Measurements from ENCODE around the gene ARHGAP26.

ARHGAP26 gene

DNA sequence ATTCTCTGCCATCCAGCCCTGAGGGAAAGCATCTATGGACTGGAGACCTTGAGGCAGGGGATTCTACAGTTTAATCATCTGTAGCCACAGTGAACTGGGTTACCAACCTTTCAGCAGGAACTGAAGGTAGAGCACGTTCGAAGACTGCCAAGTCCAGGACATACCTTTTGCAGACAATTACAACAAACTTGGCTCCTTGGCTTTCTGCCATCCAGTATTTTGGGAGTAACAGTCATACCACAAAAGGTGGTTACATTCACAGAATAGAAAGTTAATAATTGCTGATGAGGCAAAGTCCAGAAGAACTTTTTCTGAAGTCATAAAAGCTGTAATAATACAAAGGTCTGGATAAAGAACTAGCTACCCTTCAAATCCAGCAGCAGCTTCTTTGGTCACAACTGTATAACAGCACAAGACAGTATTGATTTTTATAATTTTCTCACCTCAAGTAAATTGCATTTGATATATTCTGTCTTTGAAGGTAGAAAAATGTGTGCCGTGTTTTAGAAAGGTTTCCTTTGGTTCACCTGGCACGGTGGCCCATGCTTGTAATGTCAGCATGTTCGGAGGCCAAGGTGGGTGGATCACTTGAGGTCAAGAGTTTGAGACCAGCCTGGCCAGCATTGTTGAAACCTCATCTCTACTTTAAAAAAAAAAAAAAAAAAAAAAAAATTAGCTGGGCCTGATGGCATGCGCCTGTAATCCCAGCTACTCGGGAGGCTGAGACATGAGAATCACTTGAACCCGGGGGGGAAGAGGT, 396.7 kb downstream of the ARHGAP26 start:
- DNase-seq (ENCODE audit: low spot score), result no peak

DNA sequence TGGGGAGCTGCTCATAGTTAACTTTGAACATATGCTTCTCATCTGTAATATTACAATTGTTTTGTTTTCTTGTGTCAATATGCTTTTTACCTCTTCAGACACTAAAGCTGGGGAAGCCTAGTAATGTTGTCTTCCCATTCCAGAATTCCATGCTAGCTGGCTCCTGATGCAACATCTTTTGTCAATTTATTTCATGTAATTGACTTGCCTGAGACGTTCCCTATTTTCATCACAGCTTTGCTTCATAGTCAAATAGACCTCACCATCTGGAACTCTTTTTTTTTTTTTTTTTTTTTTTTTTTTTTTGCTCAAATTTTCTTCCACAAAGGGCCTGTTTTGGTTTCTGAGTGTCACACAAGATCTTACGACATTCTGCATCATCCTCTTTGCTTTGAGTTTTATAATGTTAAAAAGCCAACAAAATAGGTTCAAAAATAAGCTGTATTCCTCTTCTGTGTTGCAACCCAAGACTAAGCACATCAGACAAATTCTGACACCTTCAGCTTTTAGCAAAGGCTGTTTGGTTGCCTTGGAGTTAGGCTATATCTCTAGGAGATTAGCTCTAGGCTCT, 398.1 kb downstream of the ARHGAP26 start:
- DNase-seq (ENCODE audit: low spot score), result no peak

DNA sequence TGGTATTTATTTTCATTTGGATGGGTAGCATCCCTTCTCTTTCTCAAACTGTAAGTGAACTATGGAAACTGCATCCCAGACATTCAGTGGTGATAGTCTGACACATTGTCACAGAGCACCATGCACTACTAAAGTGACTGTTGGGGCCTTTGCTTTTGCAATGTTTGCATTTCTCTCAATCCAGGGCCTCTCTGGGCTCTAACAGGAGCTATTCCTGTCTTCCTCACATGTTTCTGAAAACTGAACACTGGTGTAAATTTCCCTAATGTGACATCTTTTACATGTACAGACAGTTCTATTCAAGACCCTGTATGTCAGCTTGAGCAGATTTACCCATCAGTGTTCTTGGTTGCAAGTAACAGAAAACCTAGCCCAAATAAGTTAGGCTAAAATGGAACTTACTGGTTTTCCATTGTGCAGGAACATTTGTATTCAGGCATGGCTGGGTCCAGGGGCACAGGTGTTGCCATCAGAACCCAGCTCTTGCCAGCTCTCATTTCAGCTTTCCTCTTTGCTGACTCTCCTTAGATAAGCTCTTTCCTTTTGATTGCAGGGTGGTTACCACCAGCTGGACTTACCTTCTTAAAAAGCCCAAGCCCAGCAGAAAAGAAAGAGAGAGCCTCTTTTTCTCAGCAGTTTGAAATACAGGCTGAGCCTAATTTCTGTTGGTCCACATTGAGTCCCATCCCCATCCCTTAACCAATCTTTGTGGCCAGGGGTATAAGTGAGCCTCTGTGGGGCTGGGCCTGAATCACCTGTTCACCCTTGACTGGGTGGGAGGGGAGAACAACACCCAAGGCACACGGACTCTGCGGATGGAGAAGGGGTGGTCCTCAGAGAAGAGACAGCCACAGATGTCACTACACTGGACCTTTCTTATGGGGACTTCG, 399.0 kb downstream of the ARHGAP26 start:
- DNase-seq (ENCODE audit: low spot score), result no peak

DNA sequence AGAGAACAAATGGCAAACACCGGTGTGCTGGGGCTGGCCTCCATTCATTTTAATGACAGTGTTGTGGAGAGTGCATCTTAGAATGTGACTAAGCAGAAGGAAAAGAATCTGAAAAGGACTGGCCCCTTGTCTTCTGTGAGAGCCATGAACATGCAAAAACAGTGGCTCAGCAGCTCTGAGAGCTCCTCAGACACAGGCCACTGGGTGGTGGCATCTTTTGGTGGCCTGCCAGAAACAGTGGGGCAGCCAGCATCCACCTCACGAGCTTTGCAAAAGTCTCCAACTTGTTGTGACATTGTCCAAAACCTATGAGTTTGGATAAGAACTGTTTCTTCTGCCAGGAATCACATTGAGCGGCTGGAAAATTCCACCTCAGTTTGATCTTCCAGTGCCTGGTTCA, 399.9 kb downstream of the ARHGAP26 start:
- peak; percentile 20 for DNase-seq (ENCODE audit: low spot score)

DNA sequence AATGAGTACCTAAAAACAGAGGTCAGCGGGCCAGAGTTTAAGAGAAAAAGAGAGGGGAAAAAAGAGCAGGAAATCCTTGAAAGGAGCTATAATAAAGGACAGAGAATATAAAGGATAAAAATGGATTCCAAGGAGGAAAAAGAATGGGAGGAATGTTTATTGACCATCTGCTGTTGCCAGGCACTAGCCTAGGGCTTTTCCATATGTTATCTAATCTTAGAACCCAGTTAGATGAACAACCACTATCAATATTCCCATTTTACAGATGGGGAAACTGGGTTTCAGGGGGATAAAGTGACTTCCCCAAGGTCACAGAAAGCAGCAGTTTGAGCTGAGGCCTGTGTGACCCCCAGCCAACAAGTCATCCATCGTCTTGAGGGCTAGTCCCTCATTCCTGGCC, 400.8 kb downstream of the ARHGAP26 start:
- no peak for DNase-seq (ENCODE audit: low spot score)

DNA sequence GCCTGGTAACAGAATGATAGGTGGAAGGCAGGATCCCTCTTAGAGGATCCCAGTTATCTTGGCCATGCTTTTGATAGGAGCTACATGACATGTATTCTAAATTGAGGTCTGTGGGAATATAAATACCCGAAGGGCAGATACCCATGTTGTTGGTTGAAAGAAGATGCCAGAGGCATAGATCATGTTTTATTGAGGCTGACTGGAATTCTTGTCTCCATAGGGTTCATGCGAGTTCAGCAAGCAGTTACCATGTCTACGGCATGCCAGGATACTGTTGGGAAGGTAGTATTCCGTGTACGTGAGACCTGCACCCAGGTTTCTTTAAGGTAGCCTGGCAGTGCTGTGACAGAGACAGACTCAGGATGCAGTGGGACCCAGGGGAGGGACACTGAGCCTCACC, 402.6 kb downstream of the ARHGAP26 start:
- no peak for DNase-seq (ENCODE audit: low spot score)

DNA sequence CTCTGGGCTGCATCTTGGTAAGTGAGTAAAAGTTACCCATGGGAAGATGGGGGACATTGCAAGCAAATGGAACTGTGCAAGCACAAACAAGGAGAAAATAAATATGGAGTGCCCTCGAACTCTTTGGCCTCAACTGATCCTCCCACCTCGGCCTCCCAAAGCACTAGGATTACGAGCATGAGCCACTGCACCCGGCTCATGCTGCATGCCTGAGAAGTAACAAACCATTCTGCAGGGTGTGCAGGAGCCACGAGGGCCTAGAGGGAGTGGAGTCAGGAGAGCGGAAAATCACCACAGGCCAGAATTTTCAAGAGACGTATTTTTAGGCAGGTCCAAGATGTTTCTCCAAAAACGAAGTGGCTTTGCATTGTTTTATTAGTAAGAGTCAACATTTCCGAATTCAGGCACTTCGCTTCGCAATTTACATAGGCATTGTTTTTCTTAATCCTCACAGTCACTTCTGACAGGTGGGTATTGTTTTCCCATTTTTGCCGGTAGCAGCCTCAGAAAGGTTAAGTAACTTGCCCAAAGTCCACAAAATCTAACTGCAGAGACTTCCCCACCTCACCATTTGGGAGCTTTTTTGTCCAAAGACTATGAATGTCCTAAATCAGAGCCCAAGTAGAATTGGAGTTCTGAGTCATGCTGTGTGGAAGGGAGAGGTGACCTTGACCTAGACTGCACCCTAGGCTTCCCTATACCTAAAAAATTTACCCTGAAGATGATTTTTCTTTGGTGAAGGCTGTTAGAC, 403.1 kb downstream of the ARHGAP26 start:
- no peak for DNase-seq (ENCODE audit: low spot score)

DNA sequence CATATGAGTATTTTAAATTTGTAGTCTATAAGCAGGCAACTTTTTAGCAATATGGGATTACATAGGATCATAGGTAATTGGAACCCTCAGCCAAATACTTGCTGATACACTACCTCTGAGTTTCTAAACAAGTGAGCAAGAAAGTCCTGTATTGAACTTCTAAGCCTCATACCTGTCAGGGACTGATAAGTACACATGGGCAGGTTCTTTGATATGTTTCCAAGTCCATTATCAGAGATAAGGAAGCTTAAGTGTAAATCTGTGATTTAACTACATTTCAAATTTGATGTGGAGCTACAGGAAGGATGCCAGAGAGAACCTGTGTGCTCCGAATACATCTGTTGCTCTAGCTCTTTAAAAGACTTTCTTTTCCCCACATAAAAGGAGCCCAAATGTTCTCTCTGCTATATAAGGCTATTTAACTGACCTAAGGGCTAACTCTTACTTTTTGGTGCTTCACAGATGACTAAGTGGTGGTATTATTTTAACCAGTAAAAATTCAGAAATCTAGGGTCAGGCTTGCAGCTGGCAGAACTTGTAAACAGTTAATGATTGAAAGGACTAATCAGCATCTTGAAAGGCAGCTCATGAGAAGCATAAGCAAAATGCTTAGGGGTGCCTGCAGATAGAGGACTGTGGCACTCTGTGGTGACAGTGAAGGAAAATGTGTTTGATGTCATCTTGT, 404.7 kb downstream of the ARHGAP26 start:
- no peak for DNase-seq (ENCODE audit: low spot score)

DNA sequence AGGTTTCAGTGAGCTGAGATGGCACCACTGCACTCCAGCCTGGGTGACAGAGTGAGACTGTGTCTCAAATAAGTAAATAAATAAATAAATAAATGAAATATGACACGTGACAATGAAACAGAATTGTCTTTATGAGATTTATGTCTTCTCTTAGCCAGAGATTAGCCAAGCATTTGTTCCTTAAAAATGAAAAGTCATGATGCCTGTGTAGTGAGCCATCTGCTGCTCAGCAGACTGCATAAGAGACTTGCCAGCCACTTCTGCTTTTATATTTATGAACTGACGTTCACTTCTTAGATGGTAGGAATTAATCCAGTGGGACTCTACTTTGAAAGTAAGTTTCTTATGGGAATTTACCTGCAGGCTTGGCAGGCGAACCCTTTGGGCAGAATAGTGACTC, 405.9 kb downstream of the ARHGAP26 start:
- DNase-seq (ENCODE audit: low spot score), result peak; percentile 60

DNA sequence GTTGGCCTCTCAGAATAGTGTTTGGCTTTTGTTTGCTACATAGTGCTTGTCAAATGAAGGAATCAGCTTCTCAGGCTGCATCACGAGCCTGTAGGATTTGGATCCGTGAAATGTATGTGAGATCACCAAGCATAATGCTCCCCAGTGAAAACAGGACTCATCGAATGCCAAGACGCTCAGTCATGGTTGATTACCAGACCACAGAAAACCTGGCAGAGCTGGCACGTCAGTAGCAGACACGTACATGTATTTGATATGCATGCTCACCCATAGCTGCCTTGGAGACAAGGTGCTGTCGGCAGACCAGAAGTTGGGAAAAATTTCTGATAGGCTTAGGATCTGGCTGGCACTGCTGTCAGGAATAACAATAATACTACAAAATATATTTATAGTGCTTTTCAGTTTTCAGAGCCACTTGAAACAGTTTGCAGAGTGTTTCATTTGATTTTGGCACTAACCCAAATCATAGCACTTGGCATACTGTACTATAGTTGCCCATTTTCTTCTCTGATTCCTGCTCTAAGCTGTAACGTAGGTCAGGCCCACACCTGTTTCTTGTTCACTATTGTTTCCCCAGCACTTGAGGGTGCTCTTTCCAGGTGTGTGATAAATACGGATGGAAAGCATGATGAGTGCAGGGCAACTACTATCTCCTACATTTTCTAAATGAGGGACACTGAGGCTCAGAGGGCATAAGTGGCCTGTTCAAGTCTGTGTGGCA, 407.2 kb downstream of the ARHGAP26 start:
- DNase-seq (ENCODE audit: low spot score), result peak; percentile 75

DNA sequence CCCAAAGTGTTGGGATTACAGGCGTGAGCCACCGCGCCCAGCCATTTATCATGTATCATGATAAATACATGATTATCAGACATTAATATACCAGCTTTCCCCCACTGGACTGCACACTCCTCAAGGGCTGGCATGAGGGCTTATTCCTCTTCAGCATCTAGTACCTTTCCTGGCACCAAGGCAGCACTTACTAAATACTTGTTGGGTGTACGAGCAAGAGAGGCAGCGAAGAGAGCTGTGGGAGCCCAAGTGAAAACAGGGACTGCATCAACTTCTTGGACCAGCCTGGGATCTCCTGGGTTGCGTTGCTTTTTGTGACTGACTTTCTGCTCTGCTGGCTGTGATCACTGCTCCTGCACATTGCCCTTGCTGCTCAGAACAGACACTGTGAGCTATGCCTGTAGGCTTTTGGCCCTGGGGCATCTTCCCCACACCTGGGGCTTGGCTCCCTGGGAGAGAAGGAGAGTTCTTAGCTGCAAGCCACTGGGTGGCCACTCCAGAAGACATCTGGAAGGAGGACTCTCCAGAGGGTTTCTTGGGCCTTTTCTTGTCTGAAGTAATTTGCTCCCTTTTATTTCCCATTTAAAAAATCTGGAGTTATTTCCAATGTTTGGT, 409.1 kb downstream of the ARHGAP26 start:
- DNase-seq (ENCODE audit: low spot score), result no peak

DNA sequence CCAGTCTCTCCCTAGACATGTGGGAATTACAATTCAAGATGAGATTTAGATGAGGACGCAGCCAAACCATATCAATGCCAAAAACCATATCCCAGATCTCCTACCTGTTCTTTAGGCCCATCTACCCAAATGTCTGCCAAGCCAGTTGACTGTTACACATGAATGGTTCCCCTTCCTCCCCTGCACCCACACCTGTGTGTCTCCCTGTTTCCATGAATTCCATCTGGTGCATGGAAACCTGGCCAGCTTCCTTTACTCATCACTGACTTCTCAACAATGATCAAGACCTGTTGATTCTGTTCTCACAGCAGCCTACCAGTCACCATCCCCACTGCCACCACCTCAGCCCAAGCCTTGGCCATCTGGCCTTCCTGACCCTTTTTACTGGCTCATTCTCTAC, 410.6 kb downstream of the ARHGAP26 start:
- DNase-seq (ENCODE audit: low spot score), result peak; percentile 53

DNA sequence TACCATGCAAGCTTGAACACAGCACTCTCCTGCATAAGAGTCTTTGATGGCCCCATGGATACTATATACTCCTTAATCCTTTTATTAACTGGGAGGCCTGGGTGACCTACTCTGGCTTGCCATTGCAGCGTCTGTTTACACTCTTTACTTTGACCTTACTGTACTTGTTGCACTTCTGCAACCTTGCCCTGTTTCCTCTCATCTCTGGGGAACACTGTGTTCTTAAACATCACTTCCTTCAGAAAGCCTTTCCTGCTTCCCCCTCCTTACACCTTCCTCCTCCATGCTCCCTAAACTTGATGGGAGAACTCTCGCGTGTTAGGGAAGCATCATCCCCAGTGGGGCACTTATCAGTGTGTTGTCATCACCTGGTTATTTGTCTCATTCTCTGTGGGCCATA, 411.0 kb downstream of the ARHGAP26 start:
- no peak for DNase-seq (ENCODE audit: low spot score)

DNA sequence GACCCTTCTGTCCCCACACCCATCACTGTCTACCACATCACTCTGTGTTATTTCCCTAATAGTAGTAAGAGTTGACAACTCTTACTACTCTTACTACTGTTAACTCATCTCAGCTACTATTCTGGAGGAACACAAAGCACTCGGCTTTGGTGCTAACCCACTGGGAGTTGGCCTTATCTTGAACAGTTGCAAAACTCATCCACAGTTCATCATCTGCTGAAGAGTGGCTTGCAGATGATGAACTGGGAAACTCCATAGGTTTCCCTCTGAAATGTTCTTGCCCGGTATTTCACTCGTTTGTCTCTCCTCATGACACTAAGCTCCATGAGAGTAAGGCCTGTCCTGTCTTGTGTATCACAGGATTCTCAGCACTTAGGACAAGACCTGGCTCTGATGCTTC, 411.9 kb downstream of the ARHGAP26 start:
- DNase-seq (ENCODE audit: low spot score), result no peak

DNA sequence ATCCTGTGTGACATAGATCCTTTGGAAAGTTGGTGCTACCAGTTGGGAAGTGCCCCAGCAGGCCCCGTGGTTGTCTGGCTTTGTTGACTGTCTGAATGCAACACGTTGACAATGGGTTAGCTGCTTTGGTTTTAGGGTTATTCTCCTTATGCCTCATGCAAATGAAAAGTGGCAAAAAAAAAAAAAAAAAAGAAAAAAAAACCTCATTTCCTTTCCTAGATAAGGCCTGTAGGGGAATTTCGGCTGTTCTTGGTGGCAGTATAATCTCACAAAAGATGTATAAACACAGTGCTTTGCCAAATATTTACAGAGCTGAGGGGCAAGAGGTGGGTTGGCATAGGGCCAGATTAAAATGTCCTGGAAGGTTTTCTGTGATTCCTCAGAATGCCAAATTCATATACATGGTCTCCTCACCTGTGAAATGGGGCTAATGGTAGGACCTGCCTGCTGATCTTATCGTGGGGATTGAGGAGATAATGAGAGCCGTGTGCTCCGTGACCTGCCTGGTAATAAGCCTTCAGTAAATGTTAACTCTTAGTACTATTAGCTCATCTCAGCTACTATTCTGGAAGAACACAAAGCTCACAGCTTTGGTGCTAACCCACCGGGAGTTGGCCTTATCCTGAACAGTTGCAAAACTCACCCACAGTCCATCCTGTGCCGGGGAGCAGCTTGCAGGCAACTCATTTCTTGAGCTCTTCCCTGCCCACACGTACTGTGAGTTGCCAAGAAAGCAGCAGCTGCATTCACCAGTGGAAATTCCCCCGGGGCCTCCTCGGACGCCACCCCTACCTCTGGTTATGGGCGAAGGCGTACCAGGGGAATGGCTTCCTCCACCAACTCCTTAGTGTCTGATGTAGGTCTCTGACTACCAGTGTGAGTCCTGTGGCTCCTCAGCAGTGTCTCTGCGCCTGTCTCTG, 413.0 kb downstream of the ARHGAP26 start:
- DNase-seq (ENCODE audit: low spot score), result no peak

DNA sequence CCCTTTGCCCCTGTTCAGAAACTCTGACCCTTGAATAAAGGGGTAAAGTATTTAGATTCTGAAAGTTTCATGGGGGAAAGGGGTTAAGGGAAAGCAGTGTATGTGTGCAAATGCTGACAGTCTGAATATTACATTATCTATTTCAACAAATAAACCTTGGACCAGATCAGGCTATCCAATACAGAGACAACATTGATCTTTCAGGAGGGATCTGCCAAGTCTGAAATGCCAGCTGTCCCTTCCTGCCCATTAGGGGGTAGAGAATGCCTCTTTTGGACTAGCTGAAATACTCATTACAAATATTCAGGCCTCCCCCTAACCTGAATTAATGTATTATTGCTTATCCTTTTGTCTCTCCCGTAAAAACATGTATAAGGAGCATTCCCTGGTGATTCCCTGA, 413.8 kb downstream of the ARHGAP26 start:
- no peak for DNase-seq (ENCODE audit: low spot score)

DNA sequence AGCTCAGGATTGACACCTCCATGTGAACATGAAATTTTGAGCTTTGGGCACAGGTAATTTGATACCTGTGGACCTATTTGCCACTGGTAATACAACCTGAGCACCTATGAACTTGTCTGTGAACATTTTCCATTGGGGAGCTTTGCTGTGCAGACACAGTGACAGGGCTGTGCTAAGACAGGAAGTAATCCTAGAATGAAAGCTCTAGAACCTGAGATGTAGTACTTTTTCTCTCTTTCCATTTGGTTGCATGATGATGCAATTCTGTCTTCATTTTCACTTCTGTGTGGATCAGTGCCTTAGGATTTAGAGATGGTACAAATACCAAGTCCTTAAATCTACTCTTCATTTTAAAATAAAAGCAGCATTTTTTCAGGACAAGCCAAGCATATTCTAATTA, 416.4 kb downstream of the ARHGAP26 start:
- DNase-seq (ENCODE audit: low spot score), result no peak

DNA sequence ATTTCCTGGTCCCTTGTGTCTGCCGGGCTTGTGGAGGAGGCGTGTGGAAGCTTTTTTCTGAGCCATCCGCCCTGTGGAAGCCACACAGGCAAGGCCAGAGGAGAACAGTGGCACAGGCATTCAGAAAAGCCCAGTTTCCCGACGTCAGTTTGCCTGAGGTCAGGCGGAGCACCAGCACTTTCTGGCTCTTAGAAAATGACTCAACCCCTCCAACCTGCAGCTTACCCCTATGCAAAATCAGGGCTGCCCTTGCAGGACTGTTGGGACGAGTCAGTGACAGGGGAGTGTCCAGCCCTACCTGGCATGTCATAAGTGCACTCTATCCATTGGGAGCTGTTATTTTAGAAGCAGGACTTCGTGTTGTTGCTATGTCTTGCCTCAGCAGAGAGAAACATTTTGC, 417.3 kb downstream of the ARHGAP26 start:
- no peak for DNase-seq (ENCODE audit: low spot score)

DNA sequence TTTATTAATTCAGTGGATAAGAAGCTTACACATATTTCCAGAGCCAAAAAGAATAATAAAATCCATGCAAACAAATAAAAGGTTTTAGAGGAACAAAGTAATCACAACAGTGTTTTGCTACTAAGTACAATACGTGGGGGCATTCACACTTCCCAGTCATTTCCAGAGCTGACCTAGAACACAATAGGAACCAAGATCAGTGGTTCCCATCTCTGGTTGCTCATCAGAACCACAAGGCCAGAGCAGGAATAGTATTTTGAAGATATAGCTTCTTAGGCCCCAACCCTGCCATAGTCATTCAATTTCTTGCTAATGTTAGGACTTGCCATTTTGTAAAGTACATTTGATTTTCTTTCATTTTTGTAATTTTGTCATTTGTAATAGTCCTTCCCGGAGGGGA, 417.9 kb downstream of the ARHGAP26 start:
- no peak for DNase-seq (ENCODE audit: low spot score)
